NOMO-1 (cell line): ENCODE measurements around the gene TMEM175.

Experiments
- DNase-seq, 2 experiments: peaks; one replicate each; lab custom pipeline; 2025; ENCODE audit not compliant: unreplicated experiment in 2 of 2; lab: John Stamatoyannopoulos, UW

TMEM175 gene

DNA sequence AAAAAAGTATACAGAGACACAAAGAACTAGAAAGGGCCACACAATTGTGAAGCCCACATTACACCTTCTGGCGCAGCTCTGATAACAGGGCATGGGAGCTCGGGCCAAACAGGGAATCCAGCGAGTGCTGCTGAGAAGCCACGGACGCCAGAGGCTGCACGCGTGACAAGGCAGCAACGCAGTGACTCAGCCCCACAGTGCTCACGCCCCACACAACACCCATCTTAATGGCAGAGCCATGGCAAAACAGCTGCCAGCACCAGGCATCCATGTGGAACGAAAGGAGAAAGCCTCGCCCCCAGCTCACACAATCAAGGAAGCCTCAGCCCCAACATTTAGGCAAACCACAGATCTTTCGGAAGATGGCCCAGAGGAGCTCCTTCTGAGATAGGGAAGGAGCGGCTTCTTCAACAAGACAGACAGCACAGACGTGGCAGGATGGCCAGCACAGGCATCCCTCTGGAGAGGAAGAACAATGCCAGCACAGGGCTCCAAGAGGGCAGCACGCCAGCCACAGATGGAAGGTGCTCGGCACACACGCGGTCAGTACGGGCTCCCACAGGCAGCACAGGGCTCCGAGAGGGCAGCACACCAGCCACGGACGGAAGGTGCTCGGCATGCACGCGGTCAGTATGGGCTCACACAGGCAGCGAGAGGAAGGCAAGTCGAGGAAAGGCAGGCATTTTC lies 33.2 kb upstream of the TMEM175 start:
- DNase-seq, result no peak

GRCh38 chr4:899556-899906 lies 32.7 kb upstream of the TMEM175 start:
- DNase-seq, result no peak

DNA sequence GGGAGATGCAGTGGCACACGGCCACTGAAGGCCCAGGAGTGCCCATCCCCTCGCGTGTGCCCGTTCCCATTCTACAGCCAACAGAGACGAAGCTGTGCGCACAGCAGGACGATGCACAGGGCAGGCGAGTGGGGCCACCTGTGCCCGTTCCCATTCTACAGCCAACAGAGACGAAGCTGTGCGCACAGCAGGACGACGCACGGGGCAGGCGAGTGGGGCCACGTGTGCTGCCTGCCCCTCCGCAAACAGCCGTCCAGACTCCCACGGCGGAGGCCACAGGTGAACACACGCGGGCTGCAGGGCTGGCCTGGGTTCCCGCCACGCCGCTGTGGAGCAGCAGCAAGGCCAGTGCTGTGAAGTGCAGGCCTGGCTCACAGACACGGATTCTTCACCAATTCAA lies 32.2 kb upstream of the TMEM175 start:
- DNase-seq, result no peak

GRCh38 chr4:900721-901120 lies 31.5 kb upstream of the TMEM175 start:
- no peak for DNase-seq

- DNase-seq, result no peak
Measured at GRCh38 chr4:901192-901910, 30.9 kb upstream of the TMEM175 start.

DNA sequence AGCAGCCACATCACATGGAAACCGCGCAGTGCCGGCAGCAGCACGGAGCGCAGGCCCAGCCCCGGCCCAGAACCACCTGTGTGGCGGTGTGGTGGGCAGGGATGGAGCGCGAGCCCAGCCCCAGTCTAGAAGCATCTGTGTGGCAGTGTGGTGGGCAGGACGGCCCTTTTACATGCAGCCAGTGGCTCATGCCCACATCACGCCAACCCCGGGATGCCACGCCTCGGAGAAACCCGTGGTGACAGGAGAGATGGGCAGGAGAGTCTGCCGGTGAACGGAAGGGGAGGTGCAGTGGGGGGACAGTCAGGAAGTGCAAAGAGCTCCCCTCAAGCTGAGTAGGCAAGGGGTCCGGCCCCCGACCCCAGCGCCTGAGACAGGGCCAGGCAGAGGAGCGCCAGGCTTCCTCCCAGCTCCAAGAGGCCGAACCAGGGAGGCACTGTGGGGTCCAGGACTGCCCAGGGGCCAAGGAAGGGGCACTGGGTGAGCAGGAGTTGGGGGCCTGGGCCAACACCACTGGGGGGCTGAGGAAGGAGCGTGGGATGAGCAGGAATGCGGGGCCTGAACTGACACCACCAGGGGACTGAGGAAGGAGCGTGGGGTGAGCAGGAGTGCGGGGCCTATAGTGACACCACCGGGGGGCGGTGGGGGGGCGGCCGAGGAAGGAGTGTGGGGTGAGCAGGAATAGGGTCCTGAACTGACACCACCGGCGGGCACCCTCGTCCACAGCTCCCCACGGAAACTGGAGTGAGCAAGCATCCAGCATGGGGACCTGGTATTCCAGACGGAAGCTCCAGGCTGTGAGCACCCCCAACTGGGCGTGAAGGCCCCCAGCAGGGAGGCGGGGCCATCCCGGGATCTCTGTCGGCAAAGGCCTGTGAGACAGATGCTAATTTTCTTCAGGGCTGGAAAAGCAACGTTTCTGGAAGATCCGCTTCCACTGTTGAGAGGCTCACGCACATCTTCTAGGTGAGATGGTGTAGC lies 28.9 kb upstream of the TMEM175 start:
- no peak for DNase-seq

GRCh38 chr4:905485-906338 lies 26.5 kb upstream of the TMEM175 start:
- DNase-seq, result no peak

DNA sequence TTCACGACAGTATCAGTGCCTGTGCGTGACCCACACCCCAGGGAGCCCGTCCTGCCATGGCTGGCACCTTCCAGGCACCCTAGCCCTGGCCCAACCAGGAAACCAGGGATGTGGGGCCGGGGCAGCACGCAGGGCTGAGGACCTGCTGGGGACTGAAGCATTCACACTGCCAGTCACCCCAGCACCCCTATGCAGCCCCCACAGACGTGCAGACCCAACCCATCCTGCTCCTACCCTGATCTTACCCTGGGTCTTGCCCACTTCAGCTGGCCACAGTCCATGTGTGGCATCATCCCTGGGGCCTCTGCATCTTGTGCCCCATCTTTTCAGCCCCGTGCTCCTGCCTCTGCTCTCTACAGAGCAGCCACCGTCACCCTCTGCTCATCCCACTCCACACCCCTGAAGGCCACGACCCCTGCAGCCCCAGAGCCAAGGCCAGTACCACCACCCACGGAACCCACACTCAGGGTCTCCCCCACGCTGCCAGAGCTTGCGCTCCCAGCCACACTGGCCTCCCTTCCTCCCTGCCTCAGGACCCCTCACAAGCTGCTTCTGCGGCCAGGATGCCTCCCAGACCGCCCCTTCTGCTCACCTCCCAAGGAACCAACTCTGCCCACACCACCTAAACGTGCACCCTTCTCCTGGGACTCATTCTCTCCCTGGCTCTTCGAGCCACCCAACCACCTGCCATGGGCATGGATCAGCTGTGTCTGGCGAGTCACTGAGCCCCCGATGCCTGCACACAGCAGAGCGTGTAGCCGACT lies 25.7 kb upstream of the TMEM175 start:
- no peak for DNase-seq

DNA sequence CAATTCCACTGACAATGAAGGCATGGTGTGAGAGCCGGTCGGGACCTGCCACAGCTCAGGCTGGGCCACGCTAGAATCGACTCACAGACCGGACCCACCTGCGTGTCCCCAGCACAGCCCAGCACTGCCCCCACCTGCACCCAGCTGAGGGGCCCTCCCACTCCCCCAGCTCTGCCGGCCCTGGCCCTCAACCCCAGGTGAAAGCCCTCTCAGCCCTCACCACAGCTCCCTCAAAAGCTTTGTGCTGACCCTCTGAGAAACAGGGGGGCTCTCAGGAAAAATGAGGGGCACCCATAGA lies 25.2 kb upstream of the TMEM175 start:
- DNase-seq, result no peak

DNA sequence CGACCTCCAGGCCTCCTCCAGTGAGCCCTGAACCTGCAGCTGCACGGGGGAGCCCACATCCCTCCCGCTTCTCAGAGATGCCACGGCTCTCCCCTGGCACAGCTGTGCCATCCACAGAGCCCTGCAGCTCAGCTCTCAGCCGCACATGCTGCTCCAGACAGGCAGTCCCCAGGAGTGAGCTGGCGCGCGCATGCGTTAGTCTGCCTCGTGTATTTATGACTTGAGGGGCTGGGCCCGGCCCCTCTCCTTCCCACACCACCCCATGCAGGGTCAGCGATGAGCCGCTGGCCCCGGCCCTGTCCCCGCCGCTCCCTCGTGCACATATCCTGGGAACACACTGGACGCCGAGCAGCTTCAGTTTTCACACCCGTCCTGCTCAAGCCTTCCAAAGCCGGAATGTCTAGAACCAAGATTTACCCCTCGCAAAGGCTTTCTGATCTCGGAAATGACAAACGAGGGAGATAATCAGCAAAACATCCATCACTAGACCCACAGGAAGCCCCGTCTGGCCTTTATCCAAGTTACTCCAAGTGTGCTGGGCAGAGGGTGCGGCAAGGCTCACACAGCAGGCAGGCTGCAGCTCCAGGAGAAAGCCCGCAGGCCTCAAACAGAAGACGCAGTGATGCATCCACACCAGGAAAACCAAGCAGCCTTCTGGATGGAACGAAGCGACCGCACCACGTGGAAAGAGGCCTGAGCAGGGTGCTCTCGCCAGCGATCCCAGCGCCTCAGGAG lies 24.4 kb upstream of the TMEM175 start:
- no peak for DNase-seq

DNA sequence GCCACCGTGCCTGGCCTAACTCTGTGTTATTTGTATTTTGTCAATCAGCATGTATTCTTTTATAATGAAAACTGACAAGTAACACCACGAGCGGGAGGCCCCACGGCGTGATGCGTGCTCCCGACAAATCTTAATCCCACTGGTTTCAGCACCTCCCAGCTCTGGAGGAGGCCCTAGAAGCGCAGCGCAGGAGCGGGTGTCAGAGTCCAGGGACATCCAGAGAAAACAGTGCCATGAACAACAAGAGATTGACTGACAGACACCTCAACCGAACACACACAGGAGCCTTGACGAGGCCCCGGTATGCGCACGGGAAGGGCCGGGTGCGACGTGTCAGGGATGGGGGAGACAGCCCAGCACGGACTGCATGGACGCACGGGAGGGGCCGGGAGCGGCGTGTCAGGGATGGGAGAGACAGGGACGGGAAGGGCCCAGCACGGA lies 23.1 kb upstream of the TMEM175 start:
- no peak for DNase-seq

DNA sequence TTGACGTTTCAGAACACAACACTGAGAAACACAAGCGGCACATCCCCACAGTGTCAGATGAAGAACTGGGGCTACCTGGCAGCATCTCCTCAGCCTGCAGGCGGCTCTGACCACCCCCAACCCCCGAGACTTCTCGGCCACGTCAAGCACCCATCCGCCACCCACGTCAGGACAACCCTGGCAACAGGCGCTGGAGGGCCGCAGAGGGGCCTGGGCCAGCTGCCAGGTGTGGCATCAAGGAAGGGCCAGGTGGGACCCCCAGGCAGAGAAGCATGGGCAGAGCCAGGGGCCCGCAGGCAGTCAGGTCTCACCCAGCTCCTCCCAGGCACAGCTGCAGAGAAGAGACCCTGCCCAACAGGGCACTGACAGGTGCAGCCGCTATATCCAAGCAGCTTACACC lies 22.4 kb upstream of the TMEM175 start:
- no peak for DNase-seq

DNA sequence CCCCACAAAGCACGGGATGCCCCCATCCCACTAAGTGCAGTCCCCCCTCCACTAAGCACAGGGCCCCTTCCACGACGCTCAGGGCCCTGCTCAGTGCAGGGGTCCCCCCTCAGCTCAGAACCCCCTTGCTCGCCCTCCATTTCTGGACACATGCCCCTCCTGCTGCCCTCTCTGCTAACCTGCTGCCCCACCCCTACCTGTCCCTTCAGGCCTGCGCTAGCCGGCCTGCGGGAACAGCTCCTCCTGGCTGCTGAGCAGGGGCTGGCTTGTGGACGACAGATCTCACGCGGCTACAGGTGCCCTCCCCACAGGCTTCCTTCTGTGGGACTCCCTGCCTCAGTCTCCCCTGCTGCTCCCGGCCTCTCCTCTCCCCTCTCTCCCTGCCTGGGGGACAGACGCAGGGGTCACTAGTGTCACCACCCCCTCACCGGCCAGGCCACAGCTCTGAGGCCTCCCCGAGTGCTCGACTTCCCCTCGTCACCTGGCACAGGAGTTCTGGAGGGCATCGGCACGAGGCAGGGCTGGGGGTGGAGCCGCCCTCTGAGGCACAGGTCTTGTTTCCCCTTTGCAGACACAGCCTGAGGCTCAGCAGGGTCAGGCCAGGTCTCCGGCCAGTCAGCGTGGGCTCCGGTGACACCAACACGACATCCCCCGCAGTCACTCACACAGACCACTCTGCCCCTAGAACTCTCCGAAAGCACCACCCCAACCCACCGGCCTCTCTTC lies 21.7 kb upstream of the TMEM175 start:
- DNase-seq, result no peak

DNA sequence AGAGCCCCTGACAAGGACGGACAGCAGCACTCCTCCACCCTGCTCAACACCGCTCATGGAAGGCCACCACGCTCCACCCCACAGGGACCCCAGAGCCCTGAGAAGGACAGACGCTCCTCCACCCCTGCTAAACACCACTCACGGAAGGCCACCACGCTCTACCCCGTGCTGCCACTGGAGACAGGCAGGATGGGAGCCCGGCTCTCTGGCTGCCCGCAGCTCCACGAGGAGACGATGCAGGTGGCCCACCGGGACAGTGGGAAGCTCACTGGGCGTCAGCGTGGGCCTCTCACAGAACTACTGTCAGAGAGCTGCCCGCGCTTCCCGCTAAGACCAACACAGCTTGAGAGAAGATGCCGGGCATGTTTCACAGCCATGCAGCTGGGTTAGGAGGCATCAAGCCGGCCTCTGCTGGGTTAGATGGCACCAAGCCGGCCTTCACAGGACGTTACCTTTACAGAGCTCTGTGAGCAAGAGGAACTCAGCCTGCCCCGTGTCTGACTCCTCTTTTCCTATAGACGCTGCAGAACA lies 21.0 kb upstream of the TMEM175 start:
- no peak for DNase-seq

DNA sequence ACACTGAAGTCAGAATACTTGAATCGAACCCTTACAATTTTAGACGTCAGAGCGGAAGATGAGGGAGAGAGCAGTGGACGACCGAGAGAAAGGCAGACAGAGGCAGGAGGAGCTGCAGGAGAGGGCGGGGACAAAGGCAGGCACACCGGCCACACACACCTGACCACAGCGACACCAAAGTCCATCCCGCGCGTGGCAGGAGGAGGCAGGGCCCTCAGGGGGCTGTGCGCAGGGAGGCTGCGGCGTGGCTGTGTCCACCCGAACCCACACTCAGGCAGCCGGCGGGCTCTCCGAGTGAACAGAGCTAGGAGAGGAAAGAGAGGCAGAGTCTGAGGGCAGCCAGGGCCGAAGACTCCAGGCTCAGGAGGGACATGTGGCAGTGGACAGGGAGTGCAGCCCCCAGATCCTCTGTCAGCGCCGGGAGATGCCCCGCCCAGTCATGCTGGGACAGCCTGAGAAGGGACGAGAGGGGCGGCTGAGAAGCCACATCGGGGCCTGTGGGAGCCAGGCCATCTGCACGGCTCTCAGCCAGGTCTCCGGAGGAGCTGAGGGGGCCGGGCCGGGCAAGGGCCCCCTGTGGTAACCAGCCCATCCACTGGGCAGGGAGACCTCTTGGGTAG lies 20.3 kb upstream of the TMEM175 start:
- no peak for DNase-seq

DNA sequence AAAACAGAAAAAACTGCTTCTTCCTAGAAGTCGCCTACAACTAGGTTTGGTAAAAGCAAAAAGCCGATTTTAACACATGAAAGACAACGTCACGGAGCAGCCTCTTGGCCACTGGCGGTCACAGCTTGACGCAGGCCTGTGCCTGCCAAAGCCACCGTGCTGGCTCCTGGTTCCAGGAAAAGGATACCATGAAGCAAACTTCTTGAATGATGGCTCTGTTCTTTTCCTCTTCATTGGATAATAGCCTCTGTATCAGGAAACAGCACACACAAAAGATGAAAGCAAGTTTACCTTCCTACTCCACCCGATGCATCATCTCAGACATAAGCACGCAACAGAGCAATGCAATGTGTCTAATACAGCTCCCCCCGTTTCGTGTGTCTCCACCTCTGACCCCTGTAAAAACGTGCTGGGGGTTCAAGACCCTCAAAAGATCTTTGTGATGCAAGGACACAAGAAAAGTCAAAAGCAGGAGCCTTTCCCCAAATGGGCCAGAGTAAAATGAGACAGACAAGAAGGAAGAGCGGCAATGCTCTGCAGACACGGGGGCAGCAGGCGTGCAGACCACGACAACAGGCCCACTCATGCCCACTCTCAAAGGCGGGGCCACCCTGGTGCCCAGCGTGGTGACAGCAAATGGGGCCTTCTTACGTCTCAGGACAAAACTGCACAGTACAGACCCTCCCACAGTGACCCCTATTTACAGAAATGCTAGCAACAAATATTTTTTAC lies 19.5 kb upstream of the TMEM175 start:
- no peak for DNase-seq

- no peak for DNase-seq
Measured at GRCh38 chr4:913280-913618, 19.0 kb upstream of the TMEM175 start.
